Measurements from ENCODE around the gene ADARB2.

ADARB2 gene

DNA sequence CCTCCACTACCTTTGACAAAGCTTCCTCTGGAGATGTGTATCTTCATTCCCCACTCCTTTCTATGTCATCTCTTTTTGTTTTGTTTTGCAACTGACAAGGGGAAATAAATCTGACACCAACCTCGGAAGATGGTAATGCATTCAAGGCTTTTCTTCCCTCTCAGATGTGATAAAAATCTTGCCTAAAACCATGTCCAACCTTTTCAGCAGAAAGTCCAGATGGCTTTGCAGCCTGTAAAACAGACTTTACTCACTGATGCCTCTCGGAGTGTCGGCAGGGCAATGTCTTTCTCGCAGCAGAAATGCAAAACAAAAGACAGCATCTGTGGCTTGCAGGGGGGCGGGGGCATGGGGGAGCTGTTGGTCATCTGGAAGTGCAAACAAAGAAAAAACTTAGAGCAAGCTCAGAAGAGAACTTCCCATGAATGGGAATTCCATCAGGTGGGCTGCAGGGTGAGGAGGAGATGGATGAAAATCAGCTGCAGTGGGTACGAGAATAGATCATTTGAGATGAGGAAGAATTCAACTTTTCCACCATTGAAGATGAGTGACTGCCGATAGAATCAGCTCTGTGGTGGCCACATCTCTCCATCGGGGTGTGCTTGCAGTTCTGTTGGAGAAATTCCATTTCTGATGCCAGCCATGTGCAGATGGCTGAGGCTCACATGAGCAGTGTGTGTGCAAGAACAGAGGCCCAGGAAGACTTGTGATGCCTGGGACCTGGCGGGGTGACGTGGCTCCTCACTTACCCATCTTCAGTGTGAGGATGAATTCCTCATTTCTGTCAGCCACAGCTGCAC, 443.5 kb downstream of the ADARB2 start:
- no peak for DNase-seq

DNA sequence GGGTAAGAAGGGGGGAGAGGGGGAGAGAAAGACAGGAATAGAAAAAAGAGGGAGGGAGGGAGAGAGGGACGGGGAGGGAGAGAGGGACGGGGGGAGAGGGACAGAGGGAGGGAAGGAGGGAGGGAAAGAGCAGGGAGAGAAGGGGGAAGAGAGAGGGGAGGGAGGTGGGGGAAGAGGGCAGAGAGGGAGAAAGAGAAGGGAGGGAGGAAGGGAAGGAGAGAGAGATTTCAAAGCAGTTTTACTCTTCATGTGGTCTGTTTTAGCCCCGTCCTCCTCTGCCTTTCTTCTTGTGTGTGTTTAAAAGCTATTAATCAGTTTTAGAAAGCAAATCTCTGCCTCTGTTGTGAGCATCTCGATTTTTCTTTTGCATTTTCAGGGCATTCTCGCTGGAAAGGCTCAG, 444.2 kb downstream of the ADARB2 start:
- DNase-seq: no peak

DNA sequence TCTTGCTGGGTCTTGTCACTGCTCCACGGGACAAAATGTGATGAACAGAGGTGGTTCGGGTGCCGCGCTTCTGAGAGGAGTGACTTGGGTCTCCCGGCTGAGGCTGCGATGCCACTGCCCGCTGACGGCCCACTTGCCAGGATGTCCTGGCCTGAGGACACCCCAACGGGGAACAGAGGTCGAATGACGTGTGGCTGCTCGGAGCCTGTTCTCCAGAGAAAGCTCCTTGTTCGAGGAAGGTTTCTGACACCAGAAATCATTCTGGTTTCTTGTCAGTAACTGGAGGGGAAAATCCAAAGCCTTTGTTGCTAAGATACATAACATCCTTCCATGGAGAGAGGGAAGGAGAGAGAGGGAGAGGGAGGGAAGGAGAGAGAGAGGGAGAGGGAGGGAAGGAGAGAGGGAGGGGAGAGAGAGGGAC, 444.7 kb downstream of the ADARB2 start:
- DNase-seq: no peak

DNA sequence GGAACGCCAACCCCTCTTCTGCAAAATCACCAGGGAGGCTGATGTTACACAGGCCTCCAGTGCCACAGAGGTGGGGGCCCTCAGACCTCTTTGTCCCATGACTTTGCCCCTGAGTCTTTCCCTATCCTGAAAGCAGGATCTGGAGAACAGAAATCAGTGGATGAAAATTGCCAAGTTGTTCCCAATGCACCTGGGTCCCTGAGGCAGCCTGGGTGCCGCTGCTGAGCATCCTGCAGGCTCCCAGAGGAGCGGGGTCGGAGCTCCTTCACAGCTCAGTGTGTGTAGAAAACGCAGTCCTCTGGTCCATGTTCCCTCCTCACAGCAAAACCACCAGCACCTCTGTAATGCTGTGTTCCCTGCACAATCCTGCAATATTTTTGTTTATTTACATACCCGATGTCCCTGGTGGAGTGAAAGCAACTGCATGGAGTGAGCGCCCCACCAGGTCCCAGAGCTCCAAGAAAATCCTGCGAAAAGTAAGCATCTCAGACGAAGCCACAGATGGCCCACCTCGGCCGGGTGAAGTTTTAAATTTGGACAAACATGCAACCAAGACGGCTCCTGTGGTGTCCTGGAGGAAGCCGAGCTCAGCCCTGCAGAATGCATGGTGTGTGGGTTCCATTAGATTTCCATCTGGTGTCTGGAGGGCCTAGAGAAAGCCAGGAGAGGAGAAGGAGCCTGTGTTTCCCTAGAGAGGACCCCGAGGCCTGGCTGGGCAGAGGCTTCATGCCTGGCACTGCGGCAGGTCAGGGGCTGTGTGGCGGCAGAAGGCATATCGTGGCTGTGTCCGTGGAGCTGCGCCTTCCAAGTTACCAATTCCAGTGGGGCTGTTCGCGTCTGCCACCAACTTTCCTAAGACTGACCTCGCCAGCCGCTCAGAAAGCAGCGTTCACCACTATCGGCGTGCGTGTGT, 445.9 kb downstream of the ADARB2 start:
- no peak for DNase-seq

DNA sequence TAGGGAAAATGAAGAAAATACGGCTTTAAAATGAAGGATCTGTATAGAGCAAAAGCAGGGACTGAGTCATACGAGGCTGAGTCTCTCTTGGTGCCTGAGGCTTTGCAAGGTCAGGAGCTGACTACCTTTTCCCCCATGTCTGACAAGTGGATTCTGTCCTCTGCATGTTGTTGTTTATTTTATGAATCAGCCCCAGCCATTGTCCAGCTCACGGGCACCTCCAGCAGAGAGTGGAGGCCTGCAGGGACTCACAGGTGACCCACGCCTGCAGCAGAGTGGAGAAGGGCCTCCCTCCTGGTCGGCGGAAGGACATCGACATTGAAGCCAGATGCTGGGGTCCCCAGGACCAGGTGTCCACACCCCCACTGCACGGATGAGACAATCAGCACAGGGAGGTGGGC, 447.3 kb downstream of the ADARB2 start:
- DNase-seq: no peak

DNA sequence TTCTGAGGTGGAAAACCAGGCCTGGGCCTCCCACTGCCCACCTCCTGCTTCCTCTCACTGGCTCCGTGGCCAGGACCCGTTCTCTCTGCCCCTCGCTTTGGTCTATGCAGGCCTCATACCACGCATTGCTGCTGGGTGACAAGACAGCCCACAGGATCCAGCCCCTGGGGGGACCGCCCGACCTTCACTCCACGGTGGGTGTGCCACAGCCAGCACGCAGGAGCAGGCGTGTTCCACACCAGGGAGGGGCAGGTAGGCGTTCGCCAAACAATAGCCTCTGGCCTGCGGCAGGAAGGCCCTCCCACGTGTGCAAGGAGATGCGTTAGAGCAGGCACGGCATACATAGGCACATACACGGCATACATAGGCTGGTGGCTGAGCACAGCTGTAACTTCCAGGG, 447.7 kb downstream of the ADARB2 start:
- DNase-seq: no peak

DNA sequence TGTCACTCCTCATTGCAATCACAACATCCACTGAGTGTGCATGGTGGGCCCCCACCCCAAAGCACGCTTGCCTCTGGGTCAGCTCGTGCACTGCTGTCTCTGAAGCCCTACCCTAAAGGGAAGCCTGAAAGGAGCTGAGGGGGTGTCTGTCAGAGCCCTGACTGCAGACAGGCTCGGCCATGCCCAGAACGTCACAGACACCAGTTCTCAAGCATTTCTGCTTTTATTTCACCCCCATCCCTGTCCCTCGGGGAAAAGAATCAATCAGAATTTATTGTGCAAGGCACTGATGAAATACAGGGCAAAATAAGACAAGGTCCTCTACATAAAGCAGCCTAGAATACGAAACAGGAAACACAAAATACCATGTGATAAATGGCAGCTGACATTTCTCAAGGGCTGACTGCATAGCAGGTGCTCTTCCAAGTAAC, 449.3 kb downstream of the ADARB2 start:
- peak; percentile 50 for DNase-seq

DNA sequence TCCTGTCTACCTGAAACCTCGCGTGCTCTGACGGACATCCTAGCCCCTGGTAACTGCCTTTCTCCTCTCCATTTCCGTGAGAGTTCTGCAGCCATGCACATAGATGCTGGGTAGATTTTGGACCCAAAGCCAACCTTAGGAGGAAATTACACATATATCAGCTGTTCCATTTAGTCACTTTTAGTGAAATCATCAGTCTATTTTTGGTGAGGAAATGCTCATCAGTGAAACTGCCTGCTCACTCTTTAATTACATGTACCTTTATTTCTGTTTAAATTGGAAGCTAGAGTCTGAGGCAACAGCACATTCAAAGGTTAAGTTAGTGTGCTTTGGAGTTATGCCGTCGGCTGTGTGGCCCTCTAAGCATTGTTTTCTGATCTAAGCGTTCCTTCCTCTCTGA, 449.8 kb downstream of the ADARB2 start:
- DNase-seq: no peak

DNA sequence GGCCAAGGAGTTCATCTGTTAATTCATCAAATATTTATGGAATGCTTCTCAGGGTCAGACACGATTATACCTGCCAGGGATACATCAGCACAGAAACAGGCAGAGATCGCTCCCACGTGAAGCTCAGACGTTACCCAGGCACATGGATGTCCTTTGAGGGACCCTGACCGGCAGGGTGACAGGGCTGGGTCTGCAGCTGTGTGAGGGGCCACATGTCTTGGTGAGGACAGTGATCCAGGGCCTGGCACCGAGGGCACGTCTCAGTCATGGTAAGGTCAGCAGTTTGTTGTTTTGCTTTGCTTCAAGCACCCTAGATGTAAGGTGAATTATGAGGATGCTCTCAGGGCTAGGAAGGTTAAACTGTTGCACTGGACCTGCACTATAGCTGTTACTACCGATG, 453.2 kb downstream of the ADARB2 start:
- DNase-seq: no peak

DNA sequence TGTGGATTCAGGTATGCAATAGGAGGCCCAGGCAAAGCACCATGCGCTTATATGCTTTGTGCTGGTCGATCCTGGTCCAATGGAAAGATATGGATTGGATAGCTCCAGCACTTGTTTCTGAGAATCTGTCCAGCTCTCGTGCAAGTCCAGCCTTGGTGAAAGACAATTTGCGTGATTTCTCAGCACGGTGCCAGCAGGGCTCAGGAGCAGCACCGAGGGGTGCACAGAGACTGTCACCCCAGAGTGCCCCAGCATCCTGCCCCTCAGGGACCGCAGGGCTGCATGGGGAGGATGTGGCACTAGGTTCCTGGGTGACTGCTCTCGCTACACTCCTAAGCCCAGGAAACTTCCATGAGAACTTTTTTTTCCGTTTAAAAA, 455.9 kb downstream of the ADARB2 start:
- DNase-seq: no peak

DNA sequence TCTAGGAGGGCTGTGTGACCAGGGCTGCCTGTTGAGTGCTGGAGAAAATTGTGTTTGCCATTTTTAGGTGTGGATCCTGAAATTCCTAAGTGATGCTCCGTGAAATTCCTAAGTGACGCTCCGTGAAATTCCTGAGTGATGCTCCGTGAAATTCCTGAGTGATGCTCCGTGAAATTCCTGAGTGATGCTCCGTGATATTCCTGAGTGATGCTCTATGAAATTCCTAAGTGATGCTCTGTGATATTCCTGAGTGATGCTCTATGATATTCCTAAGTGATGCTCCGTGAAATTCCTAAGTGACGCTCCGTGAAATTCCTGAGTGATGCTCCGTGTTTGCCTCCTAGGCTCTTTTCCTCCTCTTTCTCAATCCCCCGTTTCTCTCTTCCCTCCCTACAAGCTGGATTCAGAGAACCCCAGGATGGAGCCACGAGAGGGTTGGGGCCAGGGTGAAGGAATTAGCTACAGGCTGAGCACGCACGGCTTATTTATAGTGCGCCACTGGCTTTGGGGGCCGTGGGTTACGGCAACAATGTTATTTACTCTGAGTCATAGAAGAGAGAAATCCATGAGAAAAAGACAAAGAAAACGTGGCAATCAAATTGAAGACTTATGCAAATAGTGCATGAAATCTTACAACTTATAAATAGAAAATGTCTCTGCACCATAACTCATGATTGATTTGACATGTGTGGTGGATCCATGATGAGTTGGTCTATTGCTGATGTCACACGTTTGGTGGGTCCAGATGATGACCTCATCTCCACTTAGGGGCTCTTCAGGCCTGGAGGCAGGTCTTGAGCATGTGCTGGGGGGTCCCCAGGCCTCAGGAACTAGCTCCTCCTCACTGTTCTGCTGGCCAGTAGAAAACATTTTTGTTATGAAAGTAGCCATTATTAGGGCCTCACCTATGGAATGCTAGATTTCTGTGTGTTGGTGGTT, 456.6 kb downstream of the ADARB2 start:
- no peak for DNase-seq

DNA sequence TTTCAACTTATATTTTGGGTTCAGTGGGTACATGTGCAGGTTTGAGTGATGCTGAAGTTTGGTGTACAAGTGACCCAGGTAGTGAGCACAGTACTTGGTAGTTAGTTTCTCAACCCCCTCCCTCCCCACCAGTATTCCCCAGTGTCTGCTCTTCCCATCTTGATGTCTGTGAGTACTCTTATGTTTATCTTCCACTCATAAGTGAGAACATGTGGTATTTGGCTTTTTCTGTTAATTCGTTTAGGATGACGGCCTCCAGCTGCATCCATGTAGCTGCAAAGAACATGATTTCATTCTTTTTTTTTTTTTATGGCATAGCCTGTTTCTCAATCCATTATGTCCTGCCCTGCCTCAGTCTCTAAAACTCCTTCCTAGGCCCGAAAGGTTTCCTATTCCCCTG, 459.0 kb downstream of the ADARB2 start:
- no peak for DNase-seq

DNA sequence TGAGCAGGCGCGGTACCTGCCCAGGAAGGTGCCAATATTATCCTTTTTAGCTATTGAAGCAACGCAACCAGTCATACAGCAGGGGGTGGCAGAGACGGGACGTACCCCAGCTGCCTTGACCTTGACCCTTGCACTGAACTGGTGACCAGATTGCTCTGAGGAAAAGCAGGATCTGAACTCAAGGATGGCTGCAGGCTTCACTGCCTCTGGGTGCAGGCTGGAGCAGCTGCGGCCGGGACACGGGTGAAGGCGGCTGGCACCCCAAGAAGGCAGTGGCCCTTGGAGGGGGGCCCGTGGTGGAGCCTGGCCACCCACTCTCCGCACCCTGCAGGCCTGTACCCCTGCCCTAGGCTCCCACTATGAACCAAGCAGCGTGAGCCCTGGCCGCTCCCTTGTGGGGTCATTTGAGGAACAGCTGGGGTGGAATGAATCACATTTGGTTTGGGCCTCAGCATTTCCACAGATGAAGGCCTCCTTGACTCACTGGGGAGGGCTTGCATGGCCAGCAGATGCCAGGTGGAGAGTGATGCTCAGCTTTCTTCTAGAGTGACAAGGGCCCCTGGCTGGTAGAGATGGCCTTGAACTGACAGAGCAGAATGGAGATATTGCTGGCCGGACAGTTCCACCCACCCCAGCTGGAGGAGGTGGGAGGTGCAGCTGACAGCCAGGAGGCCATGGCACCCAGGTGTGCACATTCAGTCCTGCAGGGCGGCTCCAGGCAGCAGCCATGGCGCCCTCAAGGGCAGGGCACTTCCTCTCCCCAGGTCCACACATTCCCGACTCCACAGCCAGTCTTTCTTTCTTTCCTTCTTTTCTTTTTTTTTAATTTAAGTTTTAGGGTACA, 462.4 kb downstream of the ADARB2 start:
- DNase-seq: no peak

DNA sequence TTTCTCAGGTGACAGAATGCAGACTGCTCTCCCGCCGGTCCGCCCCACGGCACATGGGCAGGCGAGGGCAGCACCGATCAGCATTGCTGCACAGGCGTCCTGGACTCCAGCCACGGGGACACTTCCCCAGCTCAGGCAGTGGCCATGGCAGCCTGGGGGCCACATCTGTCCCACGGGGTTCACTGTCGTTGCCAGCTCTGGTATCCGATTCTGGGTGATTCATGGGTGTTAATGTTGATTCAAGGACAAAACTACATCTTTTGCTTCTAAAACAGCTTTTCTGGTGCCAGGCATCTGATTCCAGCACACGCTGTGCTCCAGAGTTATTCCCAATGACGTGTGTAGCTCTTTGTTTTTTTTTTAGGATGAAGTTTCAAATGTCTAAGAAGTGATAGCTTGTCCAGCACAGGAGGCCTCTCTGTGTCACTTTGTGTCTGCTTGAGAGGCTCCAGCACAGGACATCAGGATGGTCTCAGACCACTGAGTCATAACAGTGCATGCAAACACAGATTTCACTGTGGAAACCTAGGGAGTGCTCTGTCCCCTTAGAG, 463.1 kb downstream of the ADARB2 start:
- no peak for DNase-seq

DNA sequence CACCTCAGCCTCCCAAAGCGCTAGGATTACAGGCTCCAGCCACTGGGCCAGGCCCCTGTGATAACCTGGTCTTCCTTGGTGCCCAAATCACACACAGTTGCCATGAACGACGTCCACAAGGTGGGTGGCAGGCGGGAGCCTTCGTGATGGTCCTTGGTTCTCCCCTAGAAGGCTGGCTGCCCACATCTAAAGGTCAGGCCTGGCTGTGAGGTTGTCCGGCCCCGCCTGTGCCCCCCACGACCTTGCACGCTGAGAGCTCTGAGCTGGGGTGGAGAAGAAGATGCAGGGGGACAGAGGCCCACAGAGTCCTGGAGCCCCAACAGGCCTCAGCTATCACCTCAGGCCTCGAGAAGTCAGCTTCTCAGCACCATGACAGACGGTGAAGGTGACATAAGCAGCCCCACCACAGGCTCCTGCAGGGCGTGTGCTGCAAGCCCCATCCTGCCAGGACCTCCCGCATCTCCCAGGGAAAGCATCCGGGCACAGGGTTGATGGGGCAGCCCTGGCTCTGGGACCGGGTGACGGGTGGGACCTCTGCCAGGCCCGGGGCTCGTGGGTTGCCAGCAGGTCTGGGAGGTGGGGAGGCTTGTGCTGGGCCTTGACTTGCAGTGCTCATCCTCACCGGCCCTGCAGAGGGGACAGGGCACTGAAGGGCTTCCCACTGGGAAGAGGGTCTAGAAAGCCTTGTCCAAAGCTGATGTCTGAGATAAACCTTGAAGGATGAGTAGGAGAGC, 463.8 kb downstream of the ADARB2 start:
- DNase-seq: no peak

DNA sequence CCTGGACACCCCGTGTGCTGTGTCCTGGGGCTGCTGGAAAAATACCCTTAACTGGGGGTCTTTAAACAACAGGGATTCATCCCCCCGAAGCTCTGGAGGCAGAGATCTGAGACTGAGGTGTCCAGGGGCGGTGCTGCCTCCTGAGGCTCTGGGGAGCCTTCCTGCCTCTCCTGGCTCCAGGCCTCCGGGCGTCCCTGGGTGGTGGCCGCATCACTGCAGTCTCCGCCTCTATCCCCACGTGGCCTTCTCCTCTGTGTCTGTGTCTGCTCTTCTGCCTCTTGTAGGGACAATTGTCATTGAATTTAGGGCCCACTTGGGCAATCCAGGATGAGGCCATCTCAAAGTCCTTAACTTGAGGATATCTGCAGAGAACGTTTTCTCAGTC, 464.6 kb downstream of the ADARB2 start:
- no peak for DNase-seq

DNA sequence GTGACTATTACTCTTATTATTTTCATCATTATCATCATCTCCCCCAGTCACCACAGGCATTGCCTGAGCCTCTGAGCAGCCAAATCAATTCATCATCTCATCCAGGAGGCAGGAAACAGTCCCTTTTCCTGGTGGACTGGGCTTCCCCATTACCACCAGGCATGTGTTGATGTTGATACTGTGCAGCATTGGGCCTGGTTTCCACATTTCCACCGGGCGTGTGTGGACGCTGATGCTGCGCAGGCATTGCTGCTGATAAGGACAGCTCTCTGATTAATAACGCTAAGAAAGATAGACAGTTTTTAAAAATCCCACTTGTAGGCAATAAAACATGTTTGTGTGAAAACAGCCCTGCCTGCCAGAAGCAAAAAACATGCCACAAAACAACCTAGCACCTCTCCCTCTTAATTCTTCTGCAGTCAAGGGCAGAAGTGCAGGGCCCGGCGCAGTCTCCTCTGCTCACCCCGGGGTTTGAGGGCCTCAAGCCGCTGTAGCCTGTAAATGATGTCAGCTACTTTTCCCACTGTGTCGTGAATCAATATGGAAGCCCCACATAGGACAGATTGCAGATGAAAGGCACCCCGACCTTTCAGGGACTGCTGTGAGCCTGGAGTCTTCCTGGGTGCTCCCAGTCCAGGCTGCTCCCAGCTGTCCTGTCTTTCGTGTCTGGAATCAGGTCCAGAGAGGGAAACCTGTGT, 465.1 kb downstream of the ADARB2 start:
- no peak for DNase-seq

DNA sequence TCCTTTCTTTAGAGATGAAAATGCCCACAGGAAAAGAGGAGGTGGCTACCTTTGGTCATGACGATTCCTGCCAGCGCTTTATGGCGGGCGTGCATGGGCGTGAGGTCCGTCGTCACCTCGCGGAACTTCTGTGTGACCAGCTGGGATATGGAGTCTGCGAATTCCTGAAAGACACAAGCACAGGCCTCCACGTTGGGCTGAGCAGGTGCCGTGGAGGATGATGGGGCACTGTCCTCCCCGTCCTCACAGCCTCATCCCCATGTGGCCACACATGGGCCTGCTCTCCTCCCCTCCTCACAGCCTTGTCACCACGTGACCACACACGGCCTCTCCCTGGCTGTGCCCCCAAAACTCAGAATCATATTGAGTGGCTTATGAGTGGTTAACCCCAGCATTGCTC, 466.4 kb downstream of the ADARB2 start:
- DNase-seq: no peak

DNA sequence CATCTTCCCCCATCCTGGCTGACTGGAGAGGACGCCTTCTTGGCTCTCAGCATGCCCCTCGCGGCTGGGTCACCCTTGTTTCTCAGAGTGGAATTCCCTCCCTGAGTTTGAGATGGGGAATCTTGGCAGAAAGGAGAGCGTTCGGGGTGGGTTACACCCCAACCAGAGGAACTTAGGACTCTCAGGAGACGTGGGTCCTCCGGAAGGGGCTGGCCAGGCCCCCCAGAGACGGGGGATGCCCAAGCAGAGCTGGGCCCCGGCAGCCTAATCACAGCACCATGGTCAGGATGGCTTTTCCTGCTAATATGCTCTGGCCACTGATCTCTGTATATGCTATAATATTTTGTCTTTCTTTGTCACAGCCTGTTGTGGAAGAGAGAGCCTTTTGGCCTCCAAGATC, 466.8 kb downstream of the ADARB2 start:
- DNase-seq: no peak

DNA sequence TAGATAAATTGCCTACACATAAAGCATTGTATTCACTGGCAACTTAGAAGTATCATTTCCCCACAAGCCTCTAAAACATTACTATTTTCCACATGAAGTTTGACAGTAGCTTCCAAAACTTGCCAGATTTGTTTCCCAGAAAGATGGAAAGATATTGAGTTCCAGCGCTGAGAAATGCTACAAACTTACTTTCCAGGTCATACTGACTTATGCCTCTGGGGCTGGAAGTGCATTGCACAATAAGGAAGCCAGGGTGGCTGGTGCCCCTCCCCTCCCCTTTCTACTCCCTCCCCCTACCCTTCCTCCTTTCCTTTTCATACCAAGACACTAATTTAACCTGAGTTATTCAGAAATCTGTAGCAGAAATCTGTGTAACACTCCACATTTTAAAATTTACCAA, 468.5 kb downstream of the ADARB2 start:
- DNase-seq: peak; percentile 38

Measured in GF-D8 (cell line).